Measurements from ENCODE around the gene BBS1.

The BBS1 gene

GRCh38 chr11:66477263-66478201 lies 32.9 kb upstream of the BBS1 start:
- Histone ChIP-seq H3K4me3 (ENCODE audit: low read depth, low read length) (no peak overlapping the region), H3K9me3 (ENCODE audit: control insufficient read depth, insufficient read depth, low read depth, low read length) (no peaks in the 10 kb centered on the region), H3K27ac (ENCODE audit: extremely low read depth, low read depth, low read length) (no peak overlapping the region), H3K4me1 (ENCODE audit: control insufficient read depth, insufficient read depth, low read length) (no peaks in the 10 kb centered on the region), H3K36me3 (ENCODE audit: control insufficient read depth in 2 of 2, insufficient read depth in 1 of 2, low read length in 2 of 2) (peaks cover 0 to 36% of the 10 kb centered on the region in 2 experiments; a peak in 2 of 3 replicates)
- ChIA-PET CTCF (interaction anchor here (0.8 to 2.6 kb wide), 3 partner anchors 8 to 201 kb away, joined by 4 to 20 read pairs (median 9); partner anchors contain the start of gene RBM4B), POLR2A (interaction anchor here (3.1 to 3.6 kb wide), 2 partner anchors 9 to 38 kb away, joined by 17 to 64 read pairs; partner anchors contain the start of genes MRPL11 and PELI3)
- TF ChIP-seq ZNF341 (tag by site-specific recombination; IDR thresholded peaks at IDR 0.05; ENCODE audit: low read depth): peak; percentile 58
- TF ChIP-seq SCRT2 (tag by site-specific recombination; IDR thresholded peaks at IDR 0.05): peak; percentile 56; the same call in 1 of the 2 replicates
- TF ChIP-seq ZNF175 (tag by site-specific recombination; IDR thresholded peaks at IDR 0.05): no peak

- peaks cover 0 to 29% of the 10 kb centered on the region in 2 experiments; a peak in 2 of 3 replicates for H3K36me3 ChIP-seq (ENCODE audit: control insufficient read depth in 2 of 2, insufficient read depth in 1 of 2, low read length in 2 of 2)
- TF ChIP-seq CTCF (tag by site-specific recombination; IDR thresholded peaks at IDR 0.05): peak; percentile 54; the same call in 1 of the 2 replicates
- TF ChIP-seq ZNF148 (tag by site-specific recombination; IDR thresholded peaks at IDR 0.05; ENCODE audit: borderline replicate concordance): no peak
- TF ChIP-seq ZNF580 (tag by site-specific recombination; IDR thresholded peaks at IDR 0.05): peak; percentile 37; the same call in 1 of the 2 replicates
- peak; percentile 76 for TF ChIP-seq ZEB2 (tag by site-specific recombination; IDR thresholded peaks at IDR 0.05)
- no peak for TF ChIP-seq ZNF660 (tag by site-specific recombination; IDR thresholded peaks at IDR 0.05)
- TF ChIP-seq ZSCAN30 (tag by site-specific recombination; IDR thresholded peaks at IDR 0.05): 0 out of 2 replicates have a peak, but pooled peaks have one; percentile 13
- 0 out of 2 replicates have a peak, but pooled peaks have one; percentile 20 for TF ChIP-seq SCRT2 (tag by site-specific recombination; IDR thresholded peaks at IDR 0.05)
- peak; percentile 33; the same call in 1 of the 2 replicates for TF ChIP-seq ZNF654 (tag by site-specific recombination; IDR thresholded peaks at IDR 0.05; ENCODE audit: low read depth)
- TF ChIP-seq ZNF221 (tag by site-specific recombination; IDR thresholded peaks at IDR 0.05; ENCODE audit: borderline replicate concordance): no peak
- peak overlapping the region; percentile 73 for H3K4me3 ChIP-seq (ENCODE audit: low read depth, low read length)
- POLR2A ChIA-PET: interaction anchor here (1.4 to 3.6 kb wide), 4 partner anchors 10 to 199 kb away, joined by 3 to 64 read pairs (median 20); partner anchors contain the start of genes MRPL11, PELI3, RBM4B and YIF1A
- CTCF ChIA-PET: interaction anchor here (0.6 to 2.6 kb wide), 9 partner anchors 10 to 230 kb away, joined by 3 to 20 read pairs (median 3); partner anchors contain the start of genes MRPL11 and RBM4B
- no peaks in the 10 kb centered on the region for H3K9me3 ChIP-seq (ENCODE audit: control insufficient read depth, insufficient read depth, low read depth, low read length)
- H3K27ac ChIP-seq (ENCODE audit: extremely low read depth, low read depth, low read length): no peak overlapping the region
- H3K4me1 ChIP-seq (ENCODE audit: control insufficient read depth, insufficient read depth, low read length): no peaks in the 10 kb centered on the region
Measured at GRCh38 chr11:66478729-66479393, 31.6 kb upstream of the BBS1 start.

All from HEK293 (cell line).